WTC11 (cell line): ENCODE results near the gene IL1RAPL2. TPM values are rescaled to one million over a fixed set of nuclear protein-coding genes. Genes with fewer than 3 reads are reported as not detected.

Experiments
- ATAC-seq: fragments of 200-7000 bp; cut with Tn5 transposase; 2 replicates; pipeline ENCODE4 v1.10.0; 2021; ENCODE audit warnings: mild to moderate bottlenecking, moderate library complexity
- CTCF ChIA-PET: fragments of 300-600 bp; sonication (Branson Sonifier 250); formaldehyde crosslinking; loops from one replicate; lab custom pipeline; 2021; ENCODE audit warnings: antibody characterized with exemption; lab: Charles Lee
- POLR2A ChIA-PET: fragments of 350-600 bp; sonication (Branson Sonifier 250); formaldehyde crosslinking; loops from one replicate; lab custom pipeline; 2021; ENCODE audit warnings: antibody characterized with exemption; lab: Charles Lee
- DNase-seq: peaks from one replicate; pipeline ENCODE4 v3.0.0; 2021; ENCODE audit warnings: low spot score
- H3K27ac Mint-ChIP-seq: 2 replicates; pipeline ENCODE4 v1.8.0; 2021; ENCODE audit warnings: mixed read lengths
- H3K27me3 Mint-ChIP-seq: 2 replicates; pipeline ENCODE4 v1.8.0; 2021; ENCODE audit warnings: low read depth, mild to moderate bottlenecking, moderate library complexity, mixed read lengths
- H3K36me3 Mint-ChIP-seq: 2 replicates; pipeline ENCODE4 v1.8.0; 2021; ENCODE audit warnings: mixed read lengths
- H3K4me1 Mint-ChIP-seq: 2 replicates; pipeline ENCODE4 v1.8.0; 2022; ENCODE audit warnings: mixed read lengths
- H3K4me3 Mint-ChIP-seq: 2 replicates; pipeline ENCODE4 v1.8.0; 2021; ENCODE audit warnings: mild to moderate bottlenecking, moderate library complexity, mixed read lengths
- H3K9me3 Mint-ChIP-seq: 2 replicates; pipeline ENCODE4 v1.8.0; 2021; ENCODE audit warnings: mixed read lengths
- ARID4B ChIP-seq: sonication (generic); formaldehyde crosslinking; IDR thresholded peaks from 2 replicates; pipeline ENCODE4 v1.8.0; 2023; ENCODE audit warnings: missing genetic modification reagents, mild to moderate bottlenecking, borderline replicate concordance
- ESRRA ChIP-seq: sonication (generic); formaldehyde crosslinking; IDR thresholded peaks from 2 replicates; pipeline ENCODE4 v1.8.1; 2022; ENCODE audit warnings: mild to moderate bottlenecking, missing genetic modification reagents, borderline replicate concordance
- FOXK1 ChIP-seq: sonication (generic); formaldehyde crosslinking; IDR thresholded peaks from 2 replicates; pipeline ENCODE4 v1.8.0; 2022; ENCODE audit warnings: mild to moderate bottlenecking, moderate library complexity, missing genetic modification reagents
- MXD4 ChIP-seq: fragments of 250-450 bp; sonication (Bioruptor Pico); IDR thresholded peaks from 2 replicates; pipeline ENCODE4 v1.8.0; 2021; ENCODE audit warnings: mild to moderate bottlenecking, moderate library complexity, borderline replicate concordance
- NR1H2 ChIP-seq: sonication (generic); formaldehyde crosslinking; IDR thresholded peaks from 2 replicates; pipeline ENCODE4 v1.9.0; 2021; ENCODE audit warnings: mild to moderate bottlenecking, moderate library complexity, missing genetic modification reagents
- OVOL2 ChIP-seq: fragments of 250-450 bp; sonication (Bioruptor Pico); IDR thresholded peaks from 2 replicates; pipeline ENCODE4 v1.9.0; 2021; ENCODE audit warnings: mild to moderate bottlenecking, borderline replicate concordance
- PRDM15 ChIP-seq: sonication (generic); formaldehyde crosslinking; IDR thresholded peaks from 2 replicates; pipeline ENCODE4 v1.8.0; 2022; ENCODE audit warnings: missing genetic modification reagents
- PRRX2 ChIP-seq: fragments of 250-450 bp; sonication (Bioruptor Pico); IDR thresholded peaks from 2 replicates; pipeline ENCODE4 v1.8.0; 2021; ENCODE audit warnings: mild to moderate bottlenecking
- RELA ChIP-seq: sonication (generic); formaldehyde crosslinking; IDR thresholded peaks from 2 replicates; pipeline ENCODE4 v1.8.1; 2022; ENCODE audit warnings: missing genetic modification reagents, mild to moderate bottlenecking, borderline replicate concordance
- SMAD4 ChIP-seq: sonication (generic); formaldehyde crosslinking; IDR thresholded peaks from 2 replicates; pipeline ENCODE4 v1.8.0; 2022; ENCODE audit warnings: mild to moderate bottlenecking, missing genetic modification reagents
- SP1 ChIP-seq: sonication (generic); formaldehyde crosslinking; conservative IDR thresholded peaks from 2 replicates; pipeline ENCODE4 v1.8.1; 2022; ENCODE audit warnings: missing genetic modification reagents
- TEAD4 ChIP-seq: sonication (generic); formaldehyde crosslinking; IDR thresholded peaks from 2 replicates; pipeline ENCODE4 v1.8.0; 2022; ENCODE audit warnings: mild to moderate bottlenecking, missing genetic modification reagents
- TP53 ChIP-seq: sonication (generic); formaldehyde crosslinking; IDR thresholded peaks from 2 replicates; pipeline ENCODE4 v1.8.1; 2023; ENCODE audit warnings: mild to moderate bottlenecking, missing genetic modification reagents
- USF1 ChIP-seq: sonication (generic); formaldehyde crosslinking; IDR thresholded peaks from 2 replicates; pipeline ENCODE4 v1.8.0; 2022; ENCODE audit warnings: mild to moderate bottlenecking, missing genetic modification reagents
- ZNF219 ChIP-seq: sonication (generic); formaldehyde crosslinking; IDR thresholded peaks from 2 replicates; pipeline ENCODE4 v1.8.0; 2023; ENCODE audit warnings: missing genetic modification reagents, mild to moderate bottlenecking, borderline replicate concordance
- ZNF263 ChIP-seq: sonication (generic); formaldehyde crosslinking; IDR thresholded peaks from 2 replicates; pipeline ENCODE4 v1.8.1; 2022; ENCODE audit warnings: low read depth, mild to moderate bottlenecking, moderate library complexity, missing genetic modification reagents
- ZNF281 ChIP-seq: sonication (generic); formaldehyde crosslinking; IDR thresholded peaks from 2 replicates; pipeline ENCODE4 v1.8.0; 2023; ENCODE audit warnings: mild to moderate bottlenecking, missing genetic modification reagents
- ZNF425 ChIP-seq: fragments of 250-450 bp; sonication (Bioruptor Pico); conservative IDR thresholded peaks from 2 replicates; pipeline ENCODE4 v1.9.0; 2021; ENCODE audit warnings: mild to moderate bottlenecking
- total RNA-seq: library from RNA; stranded (reverse); gene quantifications from 3 replicates; pipeline ENCODE4 v1.2.3, GENCODE V29; 2021
- TF ChIP-seq, protein P1 (sequence below): sonication (generic); formaldehyde crosslinking; IDR thresholded peaks from 2 replicates; pipeline ENCODE4 v1.8.1; 2022; ENCODE audit warnings: low read depth, missing genetic modification reagents, borderline replicate concordance
- TF ChIP-seq, protein P2 (sequence below): fragments of 250-450 bp; sonication (Bioruptor Pico); IDR thresholded peaks from 2 replicates; pipeline ENCODE4 v1.9.0; 2021; ENCODE audit warnings: mild to moderate bottlenecking

IL1RAPL2 gene
- total RNA-seq, 1 experiment from 2014 or later: 0.09 TPM

DNA sequence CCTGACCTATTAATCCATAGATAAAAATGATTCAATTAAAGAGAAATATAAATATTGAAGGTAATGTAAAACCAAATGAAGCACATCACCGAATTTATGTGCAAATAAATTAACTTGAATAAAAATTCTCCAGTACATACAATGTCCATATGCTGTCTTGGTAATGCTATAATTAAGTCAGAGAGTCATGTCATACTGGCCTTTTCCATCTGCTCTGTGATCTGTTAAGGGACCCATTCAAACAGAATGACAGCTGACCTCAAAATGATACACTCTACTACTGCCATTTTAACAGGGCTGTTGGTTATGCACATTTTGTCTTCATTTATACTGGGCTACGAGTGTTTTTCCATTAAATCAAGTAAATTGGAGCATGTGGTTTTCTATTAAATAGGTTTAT is 555.2 kb downstream of the IL1RAPL2 start:
- no peak for DNase-seq
- no peak overlapping the region for H3K27ac Mint-ChIP-seq
- H3K4me1 Mint-ChIP-seq: no peaks in the 10 kb centered on the region
- TF ChIP-seq ESRRA (CRISPR knock-in tag) (no peak), FOXK1 (CRISPR knock-in tag) (no peak), PRRX2 (CRISPR knock-in tag) (no peak), TEAD4 (no peak), ZNF219 (CRISPR knock-in tag) (no peak), SMAD4 (CRISPR knock-in tag) (no peak)
- TF ChIP-seq, protein P1, sequence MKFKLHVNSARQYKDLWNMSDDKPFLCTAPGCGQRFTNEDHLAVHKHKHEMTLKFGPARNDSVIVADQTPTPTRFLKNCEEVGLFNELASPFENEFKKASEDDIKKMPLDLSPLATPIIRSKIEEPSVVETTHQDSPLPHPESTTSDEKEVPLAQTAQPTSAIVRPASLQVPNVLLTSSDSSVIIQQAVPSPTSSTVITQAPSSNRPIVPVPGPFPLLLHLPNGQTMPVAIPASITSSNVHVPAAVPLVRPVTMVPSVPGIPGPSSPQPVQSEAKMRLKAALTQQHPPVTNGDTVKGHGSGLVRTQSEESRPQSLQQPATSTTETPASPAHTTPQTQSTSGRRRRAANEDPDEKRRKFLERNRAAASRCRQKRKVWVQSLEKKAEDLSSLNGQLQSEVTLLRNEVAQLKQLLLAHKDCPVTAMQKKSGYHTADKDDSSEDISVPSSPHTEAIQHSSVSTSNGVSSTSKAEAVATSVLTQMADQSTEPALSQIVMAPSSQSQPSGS: no peak
- TF ChIP-seq, protein P2, sequence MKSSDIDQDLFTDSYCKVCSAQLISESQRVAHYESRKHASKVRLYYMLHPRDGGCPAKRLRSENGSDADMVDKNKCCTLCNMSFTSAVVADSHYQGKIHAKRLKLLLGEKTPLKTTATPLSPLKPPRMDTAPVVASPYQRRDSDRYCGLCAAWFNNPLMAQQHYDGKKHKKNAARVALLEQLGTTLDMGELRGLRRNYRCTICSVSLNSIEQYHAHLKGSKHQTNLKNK (CRISPR knock-in tag): no peak
- ATAC-seq: no peak
- no peaks in the 10 kb centered on the region for H3K9me3 Mint-ChIP-seq
- ChIA-PET POLR2A (interaction anchor here (0.7 kb wide), 1 partner anchor 641 kb away, joined by 3 read pairs; no protein-coding TSS in a partner anchor), CTCF (no interaction called here)
- H3K27me3 Mint-ChIP-seq: no peaks in the 10 kb centered on the region
- no peak overlapping the region for H3K4me3 Mint-ChIP-seq
- H3K36me3 Mint-ChIP-seq: no peaks in the 10 kb centered on the region

GRCh38 chrX:105126201-105126600 is 560.2 kb downstream of the IL1RAPL2 start:
- ATAC-seq (no peak), DNase-seq (no peak)
- H3K27me3 Mint-ChIP-seq: no peaks in the 10 kb centered on the region
- no peaks in the 10 kb centered on the region for H3K4me1 Mint-ChIP-seq
- ChIA-PET CTCF (no interaction called here), POLR2A (no interaction called here)
- H3K36me3 Mint-ChIP-seq: no peaks in the 10 kb centered on the region
- H3K9me3 Mint-ChIP-seq: no peaks in the 10 kb centered on the region
- no peak overlapping the region for H3K27ac Mint-ChIP-seq
- H3K4me3 Mint-ChIP-seq: no peak overlapping the region
- TF ChIP-seq MXD4 (CRISPR knock-in tag): no peak
- no peak for TF ChIP-seq PRDM15 (CRISPR knock-in tag)
- no peak for TF ChIP-seq SP1 (CRISPR knock-in tag)
- TF ChIP-seq TP53 (CRISPR knock-in tag): no peak
- TF ChIP-seq SMAD4 (CRISPR knock-in tag): no peak
- no peak for TF ChIP-seq RELA (CRISPR knock-in tag)
- TF ChIP-seq OVOL2: no peak
- no peak for TF ChIP-seq ZNF281
- TF ChIP-seq NR1H2 (CRISPR knock-in tag): no peak
- TF ChIP-seq ZNF425 (CRISPR knock-in tag): no peak
- no peak for TF ChIP-seq ZNF263 (CRISPR knock-in tag)
- no peak for TF ChIP-seq USF1 (CRISPR knock-in tag)
- no peak for TF ChIP-seq ARID4B (CRISPR knock-in tag)
